ENCODE measurements around the gene CCR3.

- TF ChIP-seq, protein P1, sequence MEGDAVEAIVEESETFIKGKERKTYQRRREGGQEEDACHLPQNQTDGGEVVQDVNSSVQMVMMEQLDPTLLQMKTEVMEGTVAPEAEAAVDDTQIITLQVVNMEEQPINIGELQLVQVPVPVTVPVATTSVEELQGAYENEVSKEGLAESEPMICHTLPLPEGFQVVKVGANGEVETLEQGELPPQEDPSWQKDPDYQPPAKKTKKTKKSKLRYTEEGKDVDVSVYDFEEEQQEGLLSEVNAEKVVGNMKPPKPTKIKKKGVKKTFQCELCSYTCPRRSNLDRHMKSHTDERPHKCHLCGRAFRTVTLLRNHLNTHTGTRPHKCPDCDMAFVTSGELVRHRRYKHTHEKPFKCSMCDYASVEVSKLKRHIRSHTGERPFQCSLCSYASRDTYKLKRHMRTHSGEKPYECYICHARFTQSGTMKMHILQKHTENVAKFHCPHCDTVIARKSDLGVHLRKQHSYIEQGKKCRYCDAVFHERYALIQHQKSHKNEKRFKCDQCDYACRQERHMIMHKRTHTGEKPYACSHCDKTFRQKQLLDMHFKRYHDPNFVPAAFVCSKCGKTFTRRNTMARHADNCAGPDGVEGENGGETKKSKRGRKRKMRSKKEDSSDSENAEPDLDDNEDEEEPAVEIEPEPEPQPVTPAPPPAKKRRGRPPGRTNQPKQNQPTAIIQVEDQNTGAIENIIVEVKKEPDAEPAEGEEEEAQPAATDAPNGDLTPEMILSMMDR (optimal IDR thresholded peaks at IDR 0.05 in 1 of 3, IDR thresholded peaks at IDR 0.05 in 1 of 3, conservative IDR thresholded peaks at IDR 0.05 in 1 of 3; ENCODE audit: extremely low read depth in 1 of 3, insufficient read depth in 2 of 3, low read length in 3 of 3): no peak
- TF ChIP-seq EZH2 (IDR thresholded peaks at IDR 0.05; ENCODE audit: low read length): no peak
These were observed 33.2 kb upstream of the CCR3 start for GRCh38 chr3:46209053-46209452.
